Liver (tissue), 3 donors: ENCODE data around the gene TMEM117.

Experiments used
- CTCF ChIP-seq: fragments of 150-350 bp; IDR thresholded peaks from 2 replicates; pipeline ENCODE4 v1.5.1; 2017; ENCODE audit warnings: improper control_type of control experiment, low read depth, low read length; ENCODE audit not compliant: missing input control
- JUND ChIP-seq, 2 donors: IDR thresholded peaks; 2 replicates each; pipeline ENCODE4 v1.6.1; 2016; ENCODE audit warnings: antibody characterized with exemption in 2 of 2
- REST ChIP-seq: IDR thresholded peaks from 2 replicates; pipeline ENCODE4 v1.6.1; 2016; ENCODE audit warnings: antibody characterized with exemption, mild to moderate bottlenecking
- TAF1 ChIP-seq: conservative IDR thresholded peaks from 2 replicates; pipeline ENCODE4 v1.6.1; 2016; ENCODE audit warnings: antibody characterized with exemption, mild to moderate bottlenecking
- donor health status: healthy.
- donor health status: healthy.

- TF ChIP-seq JUND (IDR thresholded peaks at IDR 0.05) (no peak), CTCF (peak; percentile 90), REST (no peak), TAF1 (no peak)
Observed at GRCh38 chr12:43882578-43883178, 46.8 kb downstream of the TMEM117 start.
